HepG2 (cell line): ENCODE data around the gene DTX4.

ENCODE experiments used
- EP300 ChIP-seq, 3 experiments: sonication (generic) in 1 of 3; formaldehyde crosslinking in 1 of 3; IDR thresholded peaks; 2 replicates each; pipeline versions ENCODE4 v1.5.1 to v1.6.1; 2011 to 2020; ENCODE audit warnings: low read depth in 2 of 3, low read length in 2 of 3, borderline replicate concordance in 1 of 3, improper control_type of control experiment in 1 of 3, mild to moderate bottlenecking in 1 of 3, missing genetic modification reagents in 1 of 3, moderate library complexity in 1 of 3
- FOXK1 ChIP-seq: sonication (generic); formaldehyde crosslinking; IDR thresholded peaks from 2 replicates; pipeline ENCODE4 v1.4.0; 2020; ENCODE audit warnings: low read depth, missing genetic modification reagents, borderline replicate concordance
- GABPA ChIP-seq, 2 experiments: IDR thresholded peaks; 2 replicates each; pipeline ENCODE4 v1.6.1; 2011 to 2016; ENCODE audit warnings: low read depth in 2 of 2, low read length in 1 of 2, missing biosample characterization in 1 of 2, missing genetic modification characterization in 1 of 2
- MTA3 ChIP-seq: sonication (generic); formaldehyde crosslinking; IDR thresholded peaks from 2 replicates; pipeline ENCODE4 v1.4.0; 2020; ENCODE audit warnings: missing genetic modification reagents
- NFIC ChIP-seq: IDR thresholded peaks from 2 replicates; pipeline ENCODE4 v1.6.1; 2012; ENCODE audit warnings: mild to moderate bottlenecking, low read length, inconsistent platforms
- ZNF274 ChIP-seq: sonication (generic); formaldehyde crosslinking; IDR thresholded peaks from 2 replicates; pipeline ENCODE4 v1.5.1; 2020; ENCODE audit warnings: mild to moderate bottlenecking, missing genetic modification reagents
- ZNF781 ChIP-seq: sonication (generic); formaldehyde crosslinking; IDR thresholded peaks from 2 replicates; pipeline ENCODE4 v1.5.1; 2020; ENCODE audit warnings: borderline replicate concordance, mild to moderate bottlenecking, missing genetic modification reagents; ENCODE audit errors: not compliant biosample characterization
- TF ChIP-seq, protein P1 (sequence below): sonication (generic); formaldehyde crosslinking; IDR thresholded peaks from 2 replicates; pipeline ENCODE4 v1.5.0; 2020; ENCODE audit warnings: mild to moderate bottlenecking, missing genetic modification reagents, moderate library complexity

DNA sequence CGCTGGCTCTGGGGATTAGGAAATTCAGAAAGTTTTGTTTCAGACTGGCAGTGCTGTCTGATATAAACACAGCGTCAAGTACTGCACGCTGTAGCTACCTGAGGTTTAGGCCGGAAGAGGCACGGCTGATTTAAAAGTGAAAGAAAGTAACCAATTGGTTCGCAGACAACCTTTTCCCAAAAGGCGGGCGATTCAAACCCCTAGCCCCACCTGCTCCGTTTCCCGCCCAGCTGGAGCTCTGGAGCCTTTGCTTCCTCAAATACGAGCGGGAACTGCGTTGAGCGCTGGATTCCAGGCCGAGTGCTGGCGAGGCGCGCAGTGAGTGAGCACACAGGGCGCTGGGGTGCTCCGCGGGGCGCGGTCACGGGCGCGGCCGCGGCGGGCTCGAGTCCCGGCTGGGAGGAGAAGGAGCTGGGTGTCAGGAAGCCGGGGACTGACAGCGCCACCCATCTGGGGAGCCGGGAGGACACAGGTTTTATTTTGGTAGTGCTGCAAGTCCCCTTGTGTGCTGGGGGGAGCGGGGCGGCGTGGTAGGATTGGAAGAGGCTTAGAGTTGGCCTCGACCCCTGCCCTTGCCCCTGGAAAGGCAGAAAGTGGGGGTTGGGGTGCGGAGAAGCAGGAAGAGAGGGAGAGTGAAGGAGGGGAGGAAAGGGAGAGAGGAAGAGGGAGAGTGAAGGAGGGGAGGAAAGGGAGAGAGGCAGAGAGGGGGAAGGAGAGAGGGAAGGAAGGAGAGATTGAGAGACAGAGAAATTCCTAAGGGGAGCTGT is 27.2 kb upstream of the DTX4 start:
- TF ChIP-seq GABPA (IDR thresholded peaks at IDR 0.05; ENCODE audit: low read depth, low read length) (no peak), GABPA (CRISPR knock-in tag; IDR thresholded peaks at IDR 0.05; ENCODE audit: low read depth) (no peak), MTA3 (CRISPR knock-in tag) (no peak), ZNF781 (CRISPR knock-in tag) (no peak), FOXK1 (no peak), NFIC (no peak), ZNF274 (CRISPR knock-in tag) (no peak), EP300 (IDR thresholded peaks at IDR 0.05; ENCODE audit: low read depth in 2 of 2, low read length in 2 of 2) (no peak), EP300 (CRISPR knock-in tag; IDR thresholded peaks at IDR 0.05; ENCODE audit: borderline replicate concordance) (no peak)
- TF ChIP-seq, protein P1, sequence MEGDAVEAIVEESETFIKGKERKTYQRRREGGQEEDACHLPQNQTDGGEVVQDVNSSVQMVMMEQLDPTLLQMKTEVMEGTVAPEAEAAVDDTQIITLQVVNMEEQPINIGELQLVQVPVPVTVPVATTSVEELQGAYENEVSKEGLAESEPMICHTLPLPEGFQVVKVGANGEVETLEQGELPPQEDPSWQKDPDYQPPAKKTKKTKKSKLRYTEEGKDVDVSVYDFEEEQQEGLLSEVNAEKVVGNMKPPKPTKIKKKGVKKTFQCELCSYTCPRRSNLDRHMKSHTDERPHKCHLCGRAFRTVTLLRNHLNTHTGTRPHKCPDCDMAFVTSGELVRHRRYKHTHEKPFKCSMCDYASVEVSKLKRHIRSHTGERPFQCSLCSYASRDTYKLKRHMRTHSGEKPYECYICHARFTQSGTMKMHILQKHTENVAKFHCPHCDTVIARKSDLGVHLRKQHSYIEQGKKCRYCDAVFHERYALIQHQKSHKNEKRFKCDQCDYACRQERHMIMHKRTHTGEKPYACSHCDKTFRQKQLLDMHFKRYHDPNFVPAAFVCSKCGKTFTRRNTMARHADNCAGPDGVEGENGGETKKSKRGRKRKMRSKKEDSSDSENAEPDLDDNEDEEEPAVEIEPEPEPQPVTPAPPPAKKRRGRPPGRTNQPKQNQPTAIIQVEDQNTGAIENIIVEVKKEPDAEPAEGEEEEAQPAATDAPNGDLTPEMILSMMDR: no peak
